H1 (cell line): ENCODE measurements around the gene ANXA3. TPM values are rescaled to one million over a fixed set of nuclear protein-coding genes. Genes with fewer than 3 reads are reported as not detected.

ENCODE experiments used
- CTCF ChIA-PET: fragments of 300-600 bp; sonication (Branson Sonifier 250); formaldehyde crosslinking; loops from one replicate; lab custom pipeline; 2021; ENCODE audit not compliant: partially characterized antibody; lab: Charles Lee
- POLR2A ChIA-PET: fragments of 300-600 bp; sonication (Branson Sonifier 250); formaldehyde crosslinking; loops from one replicate; lab custom pipeline; 2021; ENCODE audit warnings: inconsistent platforms; ENCODE audit not compliant: partially characterized antibody; lab: Charles Lee
- DNase-seq, 2 experiments: peaks; one replicate each; pipeline versions ENCODE4 v3.0.0 to v3.0.0-alpha.2; 2010 to 2022; ENCODE audit warnings: low spot score in 2 of 2, low read depth in 1 of 2, mixed read lengths in 1 of 2
- FAIRE-seq: peaks from 2 replicates; lab custom pipeline; 2011; peaks lifted over from hg19 to GRCh38; lab: Jason Lieb, UNC
- H2AFZ ChIP-seq: 2 replicates; pipeline ENCODE4 v1.8.1; 2012; ENCODE audit warnings: low read length, inconsistent platforms
- H2AK5ac ChIP-seq: 2 replicates; pipeline ENCODE4 v1.6.1; 2013; ENCODE audit warnings: low read depth, low read length
- H2BK120ac ChIP-seq: replicated peaks from 2 replicates; pipeline ENCODE3; 2013; ENCODE audit warnings: low read depth, low read length, inconsistent platforms
- H2BK12ac ChIP-seq: 2 replicates; pipeline ENCODE4 v1.6.1; 2013; ENCODE audit warnings: low read depth, low read length
- H2BK15ac ChIP-seq: 2 replicates; pipeline ENCODE4 v1.6.1; 2013; ENCODE audit warnings: low read length
- H2BK20ac ChIP-seq: 2 replicates; pipeline ENCODE4 v1.6.1; 2013; ENCODE audit warnings: low read length
- H2BK5ac ChIP-seq: 2 replicates; pipeline ENCODE4 v1.6.1; 2013; ENCODE audit warnings: low read depth, low read length
- H3K14ac ChIP-seq: 2 replicates; pipeline ENCODE4 v1.6.1; 2013; ENCODE audit warnings: inconsistent platforms; ENCODE audit not compliant: insufficient read length
- H3K18ac ChIP-seq: 2 replicates; pipeline ENCODE4 v1.6.1; 2013; ENCODE audit warnings: low read length; ENCODE audit errors: extremely low read depth
- H3K23ac ChIP-seq: 2 replicates; pipeline ENCODE4 v1.6.1; 2013; ENCODE audit warnings: inconsistent platforms; ENCODE audit not compliant: insufficient read length
- H3K23me2 ChIP-seq: 2 replicates; pipeline ENCODE4 v1.6.1; 2013; ENCODE audit warnings: low read depth, low read length
- H3K27ac ChIP-seq: 2 replicates; pipeline ENCODE4 v1.6.1; 2011; ENCODE audit warnings: low read depth, low read length, inconsistent platforms
- H3K27me3 ChIP-seq, 4 experiments: replicated peaks in 1 of 4; 1 replicate in 1 of 4; 2 replicates in 3 of 4; pipeline versions ENCODE4 v1.6.1 to v1.8.1; 2011 to 2013; ENCODE audit warnings: low read length in 3 of 4, mild to moderate bottlenecking in 3 of 4, inconsistent platforms in 2 of 4, mixed read lengths in 2 of 4, moderate library complexity in 1 of 4; ENCODE audit not compliant: control insufficient read depth in 3 of 4, insufficient read depth in 3 of 4; ENCODE audit errors: extremely low read depth in 1 of 4
- H3K36me3 ChIP-seq, 4 experiments: 2 replicates each; pipeline versions ENCODE4 v1.6.1 to v1.8.1; 2011 to 2013; ENCODE audit warnings: mild to moderate bottlenecking in 4 of 4, low read length in 3 of 4, moderate library complexity in 2 of 4, control low read depth in 1 of 4, inconsistent platforms in 1 of 4; ENCODE audit not compliant: insufficient read depth in 4 of 4, control insufficient read depth in 2 of 4
- H3K4ac ChIP-seq: replicated peaks from 2 replicates; pipeline ENCODE3; 2013; ENCODE audit warnings: low read length, low read depth, mixed read lengths, inconsistent platforms; ENCODE audit not compliant: insufficient read length
- H3K4me1 ChIP-seq, 4 experiments: replicated peaks in 1 of 4; 1 replicate in 1 of 4; 2 replicates in 3 of 4; pipeline versions ENCODE4 v1.6.1 to v1.8.1; 2011 to 2013; ENCODE audit warnings: low read length in 3 of 4, inconsistent platforms in 2 of 4, mixed read lengths in 1 of 4; ENCODE audit not compliant: insufficient read depth in 4 of 4, control insufficient read depth in 3 of 4
- H3K4me2 ChIP-seq, 2 experiments: 2 replicates each; pipeline versions ENCODE4 v1.6.1 to v1.8.1; 2011 to 2013; ENCODE audit warnings: low read depth in 2 of 2, low read length in 2 of 2, control low read depth in 1 of 2, inconsistent platforms in 1 of 2, mild to moderate bottlenecking in 1 of 2; ENCODE audit not compliant: insufficient read depth in 1 of 2
- H3K4me3 ChIP-seq, 4 experiments: fragments of 200-600, 300-600 bp in 1 of 4; sonication (generic), shearing (Covaris generic), sonication (Bioruptor Twin) in 1 of 4; 2 replicates each; pipeline versions ENCODE4 v1.5.1 to v1.8.1; 2011 to 2016; ENCODE audit warnings: low read length in 4 of 4, low read depth in 3 of 4, control low read depth in 2 of 4, inconsistent platforms in 2 of 4, mild to moderate bottlenecking in 2 of 4, mixed read lengths in 1 of 4, moderate library complexity in 1 of 4; ENCODE audit not compliant: insufficient read depth in 2 of 4; ENCODE audit errors: extremely low read depth in 1 of 4
- H3K56ac ChIP-seq: replicated peaks from 2 replicates; pipeline ENCODE3; 2013; ENCODE audit warnings: low read depth, mild to moderate bottlenecking, mixed read lengths, low read length, inconsistent platforms; ENCODE audit not compliant: insufficient read length
- H3K79me1 ChIP-seq: 2 replicates; pipeline ENCODE4 v1.6.1; 2013; ENCODE audit warnings: low read depth, low read length, control low read depth
- H3K79me2 ChIP-seq, 2 experiments: 2 replicates each; pipeline versions ENCODE4 v1.6.1 to v1.8.1; 2012 to 2013; ENCODE audit warnings: low read length in 2 of 2, mild to moderate bottlenecking in 2 of 2, inconsistent platforms in 1 of 2; ENCODE audit not compliant: insufficient read depth in 2 of 2, control insufficient read depth in 1 of 2
- H3K9ac ChIP-seq, 4 experiments: replicated peaks in 1 of 4; 1 replicate in 1 of 4; 2 replicates in 3 of 4; pipeline versions ENCODE4 v1.6.1 to v1.8.1; 2011 to 2013; ENCODE audit warnings: low read depth in 3 of 4, low read length in 3 of 4, control low read depth in 2 of 4, mild to moderate bottlenecking in 2 of 4, moderate library complexity in 2 of 4, inconsistent platforms in 1 of 4; ENCODE audit errors: extremely low read depth in 1 of 4
- H3K9me3 ChIP-seq, 2 experiments: 2 replicates each; pipeline versions ENCODE4 v1.6.1 to v1.8.1; 2012 to 2013; ENCODE audit warnings: mild to moderate bottlenecking in 2 of 2, moderate library complexity in 2 of 2, control low read depth in 1 of 2, inconsistent platforms in 1 of 2, low read depth in 1 of 2, low read length in 1 of 2, mixed read lengths in 1 of 2; ENCODE audit not compliant: insufficient read depth in 2 of 2
- H4K20me1 ChIP-seq, 2 experiments: replicated peaks in 1 of 2; 2 replicates each; pipeline versions ENCODE3 to v1.8.1; 2011 to 2013; ENCODE audit warnings: inconsistent platforms in 2 of 2, low read length in 2 of 2, mild to moderate bottlenecking in 1 of 2; ENCODE audit not compliant: insufficient read depth in 2 of 2, control insufficient read depth in 1 of 2
- H4K5ac ChIP-seq: 2 replicates; pipeline ENCODE4 v1.6.1; 2013; ENCODE audit warnings: low read length, low read depth, mixed read lengths, inconsistent platforms; ENCODE audit not compliant: insufficient read length
- H4K8ac ChIP-seq: 2 replicates; pipeline ENCODE4 v1.8.0; 2013; ENCODE audit warnings: mild to moderate bottlenecking, moderate library complexity, low read length, inconsistent platforms; ENCODE audit not compliant: insufficient read depth; ENCODE audit errors: extremely low read depth
- H4K91ac ChIP-seq: replicated peaks from 2 replicates; pipeline ENCODE3; 2013; ENCODE audit warnings: low read length, mixed read lengths, inconsistent platforms; ENCODE audit not compliant: insufficient read length
- BACH1 ChIP-seq: IDR thresholded peaks from 2 replicates; pipeline ENCODE4 v1.6.1; 2012; ENCODE audit warnings: low read length, improper control_type of control experiment
- CREB1 ChIP-seq: IDR thresholded peaks from 2 replicates; pipeline ENCODE4 v1.6.1; 2012; ENCODE audit warnings: inconsistent platforms
- EP300 ChIP-seq, 2 experiments: IDR thresholded peaks; 1 replicate in 1 of 2; 2 replicates in 1 of 2; pipeline ENCODE4 v1.6.1; 2011 to 2012; ENCODE audit warnings: low read depth in 2 of 2, low read length in 2 of 2, mild to moderate bottlenecking in 2 of 2, borderline replicate concordance in 1 of 2, inconsistent platforms in 1 of 2, moderate library complexity in 1 of 2
- JUND ChIP-seq: IDR thresholded peaks from 2 replicates; pipeline ENCODE4 v1.6.1; 2011; ENCODE audit warnings: mild to moderate bottlenecking, improper control_type of control experiment, low read length
- KDM1A ChIP-seq: fragments of 200-600, 300-600 bp; sonication (generic); IDR thresholded peaks from 2 replicates; pipeline ENCODE4 v1.7.1; 2016; ENCODE audit warnings: mild to moderate bottlenecking, low read length, borderline replicate concordance
- MAFK ChIP-seq: IDR thresholded peaks from 2 replicates; pipeline ENCODE4 v1.6.1; 2012; ENCODE audit warnings: low read depth, mild to moderate bottlenecking, improper control_type of control experiment, low read length
- NRF1 ChIP-seq: IDR thresholded peaks from 2 replicates; pipeline ENCODE4 v1.6.1; 2011; ENCODE audit warnings: mild to moderate bottlenecking, low read depth, low read length, improper control_type of control experiment
- SP4 ChIP-seq: IDR thresholded peaks from 2 replicates; pipeline ENCODE4 v1.6.1; 2012; ENCODE audit warnings: low read length, inconsistent platforms
- SRF ChIP-seq: IDR thresholded peaks from 2 replicates; pipeline ENCODE4 v1.6.1; 2011; ENCODE audit warnings: mild to moderate bottlenecking, low read depth, low read length, moderate library complexity
- ZNF274 ChIP-seq: IDR thresholded peaks from 2 replicates; pipeline ENCODE4 v1.7.0; 2012; ENCODE audit warnings: low read length, borderline replicate concordance; ENCODE audit errors: extremely low read depth
- WGBS, 2 experiments: shearing (Covaris generic) in 1 of 2; methylation state at CpG; one replicate each; pipeline versions ENCODE4 v1.1.6 to v1.1.7; 2013 to 2015; ENCODE audit warnings: low lambda C conversion rate in 2 of 2, mixed read lengths in 2 of 2, inconsistent platforms in 1 of 2, low coverage in 1 of 2, missing lambda C conversion rate in 1 of 2; ENCODE audit not compliant: insufficient replicate concordance in 2 of 2, insufficient coverage in 1 of 2, insufficient read length in 1 of 2; ENCODE audit errors: extremely low coverage in 1 of 2, missing lambda C conversion rate in 1 of 2; 5-methylcytosine and 5-hydroxymethylcytosine counted together
- polyA plus RNA-seq, 7 experiments: library from polyadenylated mRNA; depleted of rRNA in 3 of 7; stranded (reverse) in 5 of 7; unstranded in 2 of 7; fragments of >200 nt in 5 of 7; fragments of 200-250 nt in 2 of 7; gene quantifications; 1 replicate in 5 of 7; 2 replicates in 1 of 7; 4 replicates in 1 of 7; pipeline versions ENCODE4 v1.2.1 to v1.2.3, GENCODE V29; 2011 to 2013; ENCODE audit warnings: missing spikeins in 2 of 7, mixed read lengths in 2 of 7
- total RNA-seq: library from RNA; stranded (reverse); fragmentation: NEBNext Ultra II Directional; extraction: Animal tissue kit (Norgen Biotek cat#: 25700); gene quantifications from 2 replicates; pipeline ENCODE4 v1.2.1, GENCODE V29; 2021
- TF ChIP-seq, protein P1 (sequence below), 3 experiments: IDR thresholded peaks; 1 replicate in 2 of 3; 2 replicates in 1 of 3; pipeline versions ENCODE4 v1.5.1 to v1.6.1; 2011; ENCODE audit warnings: low read length in 3 of 3, mild to moderate bottlenecking in 3 of 3, inconsistent platforms in 2 of 3, low read depth in 1 of 3, moderate library complexity in 1 of 3; ENCODE audit not compliant: insufficient read depth in 1 of 3; ENCODE audit errors: control extremely low read depth in 1 of 3

ANXA3 gene
- total and polyA plus RNA-seq, 2 of the 8 experiments (the other 6 are each of a cell fraction or from before 2014, with no cell fraction given), result 10.3 to 27.3 TPM

DNA sequence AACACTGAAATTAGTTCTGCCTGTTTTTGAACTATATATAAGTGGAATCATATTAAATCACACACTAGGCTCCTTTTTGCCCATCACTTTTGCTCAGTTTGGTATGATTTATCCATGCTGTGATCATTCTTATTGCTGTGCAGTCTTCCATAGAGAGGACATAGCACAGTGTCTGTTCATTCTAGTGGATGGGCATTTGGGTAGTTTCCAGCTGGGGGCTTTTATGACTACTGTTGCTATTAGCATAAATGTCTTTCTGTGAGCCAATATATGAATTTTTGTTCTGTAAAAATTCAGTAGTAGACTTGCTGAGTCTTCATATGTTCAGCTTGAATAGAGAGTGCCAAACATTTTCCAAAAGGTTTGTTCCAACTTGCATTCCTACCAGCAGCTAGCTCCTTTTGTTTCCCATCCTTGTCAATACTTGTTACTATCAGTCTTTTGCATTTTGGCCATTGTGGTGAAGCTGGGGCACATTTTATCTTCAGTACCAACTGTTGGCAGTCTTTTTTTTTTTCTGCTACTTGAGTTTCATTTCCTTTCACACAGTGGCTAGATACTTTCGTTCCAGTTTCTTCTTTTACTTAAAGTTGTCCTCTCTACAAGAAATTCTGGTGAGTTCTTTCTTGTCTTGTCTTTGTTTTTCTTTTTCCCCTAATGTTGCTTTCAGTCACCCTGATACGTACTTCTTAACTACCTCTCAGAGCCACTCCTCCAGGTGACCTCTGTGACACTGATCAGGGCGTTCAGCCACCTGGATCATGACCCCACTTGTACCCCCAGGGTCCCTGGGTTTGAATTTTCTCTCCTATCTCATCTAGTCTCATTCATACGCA, 87.0 kb downstream of the ANXA3 start:
- no peak overlapping the region for H2BK5ac ChIP-seq
- H3K79me2 ChIP-seq, result no peaks in the 10 kb centered on the region
- 76% methylated on average over 3 of the region's 4 CpGs; no CpG with 5 or more reads in 1 of the 2 experiments for WGBS, 2 experiments
- no peaks in the 10 kb centered on the region for H3K27me3 ChIP-seq
- no peak overlapping the region for H3K27ac ChIP-seq
- no peak overlapping the region for H3K14ac ChIP-seq
- no peak for FAIRE-seq
- CTCF ChIA-PET, result interaction anchor here (0.9 kb wide), 1 partner anchor 48 kb away, joined by 4 read pairs; no protein-coding TSS in a partner anchor
- no peaks in the 10 kb centered on the region for H3K79me1 ChIP-seq
- no peak overlapping the region for H2AK5ac ChIP-seq
- no peak overlapping the region for H2BK20ac ChIP-seq
- no peak overlapping the region for H2BK120ac ChIP-seq
- H3K9ac ChIP-seq, result no peak overlapping the region
- H3K4me2 ChIP-seq, result no peak overlapping the region
- H4K5ac ChIP-seq, result no peak overlapping the region
- no peak overlapping the region for H2BK12ac ChIP-seq
- H3K36me3 ChIP-seq, result no peaks in the 10 kb centered on the region
- H3K56ac ChIP-seq, result no peak overlapping the region
- H4K91ac ChIP-seq, result no peak overlapping the region
- H3K18ac ChIP-seq, result no peak overlapping the region
- H2AFZ ChIP-seq, result no peak overlapping the region
- no peak overlapping the region for H3K23ac ChIP-seq
- H4K8ac ChIP-seq, result no peak overlapping the region
- H3K4me3 ChIP-seq, result no peak overlapping the region
- no peaks in the 10 kb centered on the region for H3K4me1 ChIP-seq
- no peak overlapping the region for H3K4ac ChIP-seq
- H2BK15ac ChIP-seq, result no peak overlapping the region
- no peak for DNase-seq
- H3K9me3 ChIP-seq, result no peaks in the 10 kb centered on the region
- H4K20me1 ChIP-seq, result no peaks in the 10 kb centered on the region
- POLR2A ChIA-PET, result no interaction called here
- no peaks in the 10 kb centered on the region for H3K23me2 ChIP-seq
- TF ChIP-seq, protein P1, sequence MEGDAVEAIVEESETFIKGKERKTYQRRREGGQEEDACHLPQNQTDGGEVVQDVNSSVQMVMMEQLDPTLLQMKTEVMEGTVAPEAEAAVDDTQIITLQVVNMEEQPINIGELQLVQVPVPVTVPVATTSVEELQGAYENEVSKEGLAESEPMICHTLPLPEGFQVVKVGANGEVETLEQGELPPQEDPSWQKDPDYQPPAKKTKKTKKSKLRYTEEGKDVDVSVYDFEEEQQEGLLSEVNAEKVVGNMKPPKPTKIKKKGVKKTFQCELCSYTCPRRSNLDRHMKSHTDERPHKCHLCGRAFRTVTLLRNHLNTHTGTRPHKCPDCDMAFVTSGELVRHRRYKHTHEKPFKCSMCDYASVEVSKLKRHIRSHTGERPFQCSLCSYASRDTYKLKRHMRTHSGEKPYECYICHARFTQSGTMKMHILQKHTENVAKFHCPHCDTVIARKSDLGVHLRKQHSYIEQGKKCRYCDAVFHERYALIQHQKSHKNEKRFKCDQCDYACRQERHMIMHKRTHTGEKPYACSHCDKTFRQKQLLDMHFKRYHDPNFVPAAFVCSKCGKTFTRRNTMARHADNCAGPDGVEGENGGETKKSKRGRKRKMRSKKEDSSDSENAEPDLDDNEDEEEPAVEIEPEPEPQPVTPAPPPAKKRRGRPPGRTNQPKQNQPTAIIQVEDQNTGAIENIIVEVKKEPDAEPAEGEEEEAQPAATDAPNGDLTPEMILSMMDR (IDR thresholded peaks at IDR 0.05; ENCODE audit: control extremely low read depth in 1 of 3, insufficient read depth in 1 of 3, low read depth in 1 of 3, low read length in 3 of 3), result no peak
- no peak for TF ChIP-seq SP4
- TF ChIP-seq ZNF274, result no peak
- no peak for TF ChIP-seq CREB1
- TF ChIP-seq EP300 (IDR thresholded peaks at IDR 0.05; ENCODE audit: borderline replicate concordance in 1 of 2, low read depth in 2 of 2, low read length in 2 of 2), result no peak
- TF ChIP-seq SRF, result no peak
- no peak for TF ChIP-seq MAFK
- TF ChIP-seq JUND, result no peak
- TF ChIP-seq BACH1, result no peak
- no peak for TF ChIP-seq NRF1
- TF ChIP-seq KDM1A, result no peak
